ENCODE data around the gene PDCL2.

PDCL2 gene

GRCh38 chr4:55538531-55538930 lies 53.5 kb downstream of the PDCL2 start:
- DNase-seq (ENCODE audit: low spot score): no peak

GRCh38 chr4:55534306-55534705 lies 57.7 kb downstream of the PDCL2 start:
- DNase-seq (ENCODE audit: low spot score): no peak

- DNase-seq (ENCODE audit: low spot score): no peak
These were observed 61.4 kb downstream of the PDCL2 start for GRCh38 chr4:55530691-55531090.

- no peak for DNase-seq (ENCODE audit: low spot score)
These were observed 61.9 kb downstream of the PDCL2 start for GRCh38 chr4:55530167-55530566.

- DNase-seq (ENCODE audit: low spot score): no peak
These were observed 63.6 kb downstream of the PDCL2 start for GRCh38 chr4:55528491-55528890.

- no peak for DNase-seq (ENCODE audit: low spot score)
These were observed 67.0 kb downstream of the PDCL2 start for GRCh38 chr4:55524844-55525571.

- no peak for DNase-seq (ENCODE audit: low spot score)
These were observed 73.6 kb downstream of the PDCL2 start for GRCh38 chr4:55518442-55518841.

GRCh38 chr4:55517526-55518229 lies 74.4 kb downstream of the PDCL2 start:
- no peak for DNase-seq (ENCODE audit: low spot score)

GRCh38 chr4:55512922-55513571 lies 79.0 kb downstream of the PDCL2 start:
- no peak for DNase-seq (ENCODE audit: low spot score)

- DNase-seq (ENCODE audit: low spot score): no peak
These were observed 80.0 kb downstream of the PDCL2 start for GRCh38 chr4:55512077-55512476.

- DNase-seq (ENCODE audit: low spot score): no peak
These were observed 81.4 kb downstream of the PDCL2 start for GRCh38 chr4:55510685-55511084.

GRCh38 chr4:55509266-55509665 lies 82.8 kb downstream of the PDCL2 start:
- DNase-seq (ENCODE audit: low spot score): no peak

- DNase-seq (ENCODE audit: low spot score): no peak
These were observed 84.4 kb downstream of the PDCL2 start for GRCh38 chr4:55507612-55508011.
